IMR-90 (cell line): ENCODE measurements around the gene MBD2.

Experiments used
- CTCF ChIP-seq: conservative IDR thresholded peaks from 2 replicates; pipeline ENCODE4 v1.5.1; 2012; ENCODE audit warnings: mild to moderate bottlenecking, low read depth, low read length, improper control_type of control experiment
- POLR2A ChIP-seq: IDR thresholded peaks from 2 replicates; pipeline ENCODE4 v1.6.1; 2012; ENCODE audit warnings: mild to moderate bottlenecking, low read depth, low read length

DNA sequence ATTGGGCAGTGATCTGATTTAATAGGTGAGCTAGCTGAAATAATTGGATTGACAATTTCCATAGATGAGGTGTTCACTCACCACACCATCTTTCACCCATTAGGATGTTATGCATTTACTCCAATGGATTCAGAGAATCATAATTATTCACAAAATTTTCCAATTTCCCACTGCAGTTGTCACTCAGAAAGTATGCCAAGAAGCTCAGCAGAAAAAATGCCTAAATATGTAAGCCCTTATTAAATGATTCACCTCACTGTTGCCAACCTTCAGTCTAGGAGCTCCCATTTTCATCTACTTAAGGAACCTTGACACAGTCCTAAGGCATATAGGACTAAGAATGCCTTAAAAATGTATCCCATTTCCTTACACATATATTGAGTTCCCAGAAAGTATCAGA lies 94.3 kb downstream of the MBD2 start:
- TF ChIP-seq CTCF (no peak), POLR2A (no peak)
